Mucosa of descending colon (tissue), 3 donors: Measurements from ENCODE around the gene NPTX2. TPM values are rescaled to one million over a fixed set of nuclear protein-coding genes. Genes with fewer than 3 reads are reported as not detected.

Source experiments
- ATAC-seq: fragments of 200-7000 bp; cut with Tn5 transposase; one replicate; pipeline ENCODE4 v1.9.1; 2020; ENCODE audit warnings: mild to moderate bottlenecking, moderate library complexity
- DNase-seq, 3 donors: peaks; one replicate each; pipeline ENCODE4 v3.0.0-alpha.2; 2020
- H3K36me3 ChIP-seq: fragments of 200-600 bp; one replicate; pipeline ENCODE4 v1.8.0; 2021; ENCODE audit warnings: low read depth, mild to moderate bottlenecking
- H3K4me1 ChIP-seq: fragments of 200-600 bp; one replicate; pipeline ENCODE4 v1.8.0; 2021; ENCODE audit warnings: low read depth, mild to moderate bottlenecking
- H3K4me3 ChIP-seq: fragments of 200-600 bp; one replicate; pipeline ENCODE4 v1.8.0; 2021; ENCODE audit warnings: mild to moderate bottlenecking
- H3K9me3 ChIP-seq: fragments of 200-600 bp; one replicate; pipeline ENCODE4 v1.8.0; 2021; ENCODE audit warnings: mild to moderate bottlenecking
- CTCF ChIP-seq: fragments of 200-600 bp; IDR thresholded peaks from one replicate; pipeline ENCODE4 v1.8.0; 2022; ENCODE audit warnings: antibody characterized with exemption, mild to moderate bottlenecking
- intact Hi-C, 2 donors: fragments of 100-400 bp; cut with DNase I in 1 of 2; cut with micrococcal nuclease in 1 of 2; formaldehyde crosslinking; loops; one replicate each; pipeline versions ENCODE4 v1.11.0 to v1.11.1; 2022; cut with DNase I, micrococcal nuclease
- total RNA-seq, 3 donors: library from RNA; stranded (reverse); fragmentation: NEBNext Ultra II Directional in 2 of 3; extraction: Animal tissue kit (Norgen Biotek cat#: 25700) in 2 of 3; gene quantifications; one replicate each; pipeline versions ENCODE4 v1.2.1 to v1.2.4, GENCODE V29; 2021 to 2023
- donor health status: DM: no; HTN: no; CAD: no; lungs with moderate emphysema.
- donor health status: DM: no; HTN: no; CAD: no.
- donor health status: DM: no; HTN: yes; CAD: no.

Gene NPTX2
- total RNA-seq, 3 donors from 2014 or later: 2.2 to 15.5 (median 3.7) TPM

DNA sequence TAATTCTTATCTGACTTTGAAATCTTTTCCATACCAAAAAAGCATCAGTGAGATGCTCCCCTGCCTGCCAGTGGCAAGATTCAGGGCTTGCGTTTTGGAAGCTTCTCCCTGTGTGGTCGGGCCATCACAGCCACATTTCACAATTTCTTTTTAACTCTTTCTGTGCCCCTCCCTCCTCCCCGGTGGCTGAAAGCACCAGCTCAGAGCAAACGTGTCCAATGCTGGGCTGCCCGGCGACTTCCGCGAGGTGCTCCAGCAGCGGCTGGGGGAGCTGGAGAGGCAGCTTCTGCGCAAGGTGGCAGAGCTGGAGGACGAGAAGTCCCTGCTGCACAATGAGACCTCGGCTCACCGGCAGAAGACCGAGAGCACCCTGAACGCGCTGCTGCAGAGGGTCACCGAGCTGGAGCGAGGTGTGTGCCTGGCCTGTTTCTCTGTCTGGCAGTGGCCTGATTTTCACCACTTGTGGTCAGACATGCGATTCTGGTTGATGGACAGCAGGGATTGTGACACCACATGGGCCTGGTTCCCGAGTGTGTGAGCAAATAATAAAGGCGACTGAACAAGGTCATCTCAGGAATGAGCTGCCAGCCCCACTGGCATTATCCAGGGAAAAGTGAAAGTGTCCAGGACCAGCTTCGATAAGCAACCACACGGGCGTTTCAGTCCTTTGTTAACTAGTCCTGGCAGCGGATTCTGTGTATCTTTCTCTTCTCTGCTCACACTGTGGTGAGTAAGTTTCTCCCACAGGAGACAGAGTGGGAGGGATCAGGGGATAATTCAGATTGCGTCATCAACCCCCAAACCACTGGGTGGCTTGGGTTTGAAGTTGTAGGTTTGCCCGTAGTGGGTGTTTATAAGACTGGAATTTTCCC is 2.6 kb downstream of the NPTX2 start:
- DNase-seq: no peak
- intact Hi-C loops: no loop called here
- Histone ChIP-seq H3K4me1 (no peaks in the 10 kb centered on the region), H3K9me3 (no peaks in the 10 kb centered on the region), H3K36me3 (no peaks in the 10 kb centered on the region), H3K4me3 (no peak overlapping the region)
- peak; percentile 14 for ATAC-seq
- TF ChIP-seq CTCF: no peak

- intact Hi-C loops: no loop called here
- DNase-seq: no peak
- Histone ChIP-seq H3K4me1 (no peaks in the 10 kb centered on the region), H3K4me3 (no peak overlapping the region), H3K36me3 (no peaks in the 10 kb centered on the region), H3K9me3 (no peaks in the 10 kb centered on the region)
- no peak for ATAC-seq
- TF ChIP-seq CTCF: no peak
Measured at GRCh38 chr7:98621573-98622482, 4.7 kb downstream of the NPTX2 start.

DNA sequence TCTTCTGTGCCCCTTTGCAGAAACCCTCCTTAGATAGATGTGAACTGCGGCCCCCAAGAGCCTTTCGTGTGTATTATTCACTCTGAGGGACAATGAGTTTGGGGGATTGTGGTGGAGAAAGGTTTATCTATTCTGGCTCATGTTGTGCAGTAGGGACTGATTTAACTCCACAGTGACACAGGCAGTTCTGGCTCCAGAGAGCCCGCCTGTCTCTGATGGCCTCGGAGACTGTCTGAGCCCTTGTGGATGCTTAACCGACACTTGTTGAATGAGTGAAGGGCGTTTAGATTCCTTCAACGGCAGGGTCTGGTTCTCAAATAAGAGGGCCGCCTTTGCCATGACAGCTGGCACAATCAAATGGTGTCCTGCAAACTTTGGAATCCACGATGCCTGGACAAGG is 5.8 kb downstream of the NPTX2 start:
- no peak for ATAC-seq
- TF ChIP-seq CTCF: no peak
- no peaks in the 10 kb centered on the region for H3K4me1 ChIP-seq
- H3K36me3 ChIP-seq: no peaks in the 10 kb centered on the region
- no peak for DNase-seq
- H3K4me3 ChIP-seq: no peak overlapping the region
- intact Hi-C loops: no loop called here
- no peaks in the 10 kb centered on the region for H3K9me3 ChIP-seq

DNA sequence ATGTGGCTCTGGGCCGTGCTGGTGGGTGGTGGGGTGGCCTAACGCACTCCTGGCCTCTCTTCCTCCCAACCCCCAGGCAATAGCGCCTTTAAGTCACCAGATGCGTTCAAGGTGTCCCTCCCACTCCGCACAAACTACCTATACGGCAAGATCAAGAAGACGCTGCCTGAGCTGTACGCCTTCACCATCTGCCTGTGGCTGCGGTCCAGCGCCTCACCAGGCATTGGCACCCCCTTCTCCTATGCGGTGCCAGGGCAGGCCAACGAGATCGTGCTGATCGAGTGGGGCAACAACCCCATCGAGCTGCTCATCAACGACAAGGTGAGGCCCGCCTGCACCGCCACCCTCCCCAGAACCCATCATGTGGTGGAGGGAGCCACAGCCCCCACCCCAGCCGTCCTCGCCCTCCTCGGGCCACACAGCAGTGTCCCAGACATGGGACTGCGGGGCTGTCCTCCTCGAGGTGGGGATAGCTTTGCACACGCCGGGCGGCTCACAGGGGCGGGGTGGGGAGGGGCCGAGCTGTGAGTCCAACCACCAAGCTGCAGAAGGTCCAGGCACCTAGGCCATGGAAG is 7.8 kb downstream of the NPTX2 start:
- DNase-seq (no peak), ATAC-seq (no peak)
- no peak for TF ChIP-seq CTCF
- no peaks in the 10 kb centered on the region for H3K9me3 ChIP-seq
- no peaks in the 10 kb centered on the region for H3K36me3 ChIP-seq
- no peak overlapping the region for H3K4me3 ChIP-seq
- no peaks in the 10 kb centered on the region for H3K4me1 ChIP-seq
- intact Hi-C loops: no loop called here

GRCh38 chr7:98626460-98627412 is 9.7 kb downstream of the NPTX2 start:
- H3K4me1 ChIP-seq: no peaks in the 10 kb centered on the region
- TF ChIP-seq CTCF: no peak
- DNase-seq (no peak), ATAC-seq (no peak)
- intact Hi-C loops: no loop called here
- H3K4me3 ChIP-seq: no peak overlapping the region
- H3K36me3 ChIP-seq: no peaks in the 10 kb centered on the region
- H3K9me3 ChIP-seq: no peaks in the 10 kb centered on the region
